Measurements from ENCODE around the gene EPS15. TPM values are rescaled to one million over a fixed set of nuclear protein-coding genes. Genes with fewer than 3 reads are reported as not detected.

EPS15 gene
- total RNA-seq, 1 donor from 2014 or later = 41.6 TPM

- no peak for DNase-seq (ENCODE audit: low read depth, low spot score)
- Mint-ChIP-seq H3K27me3 (ENCODE audit: low read depth) (no peaks in the 10 kb centered on the region), H3K4me3 (no peak overlapping the region), H3K9me3 (no peaks in the 10 kb centered on the region), H3K27ac (ENCODE audit: unreplicated experiment) (peak overlapping the region; percentile 19), H3K36me3 (ENCODE audit: low read depth) (no peaks in the 10 kb centered on the region), H3K4me1 (peaks cover 2% of the 10 kb centered on the region)
- no peak for TF ChIP-seq CTCF (conservative IDR thresholded peaks at IDR 0.05)
Observed at GRCh38 chr1:51311826-51312225, 207.2 kb downstream of the EPS15 start.

- no peak for DNase-seq (ENCODE audit: low read depth, low spot score)
- H3K4me1 Mint-ChIP-seq = no peaks in the 10 kb centered on the region
- H3K36me3 Mint-ChIP-seq (ENCODE audit: low read depth) = no peaks in the 10 kb centered on the region
- no peak overlapping the region for H3K4me3 Mint-ChIP-seq
- H3K27ac Mint-ChIP-seq (ENCODE audit: unreplicated experiment) = no peak overlapping the region
- TF ChIP-seq CTCF (conservative IDR thresholded peaks at IDR 0.05) = no peak
- H3K27me3 Mint-ChIP-seq (ENCODE audit: low read depth) = no peaks in the 10 kb centered on the region
- no peaks in the 10 kb centered on the region for H3K9me3 Mint-ChIP-seq
Observed at GRCh38 chr1:51310871-51311613, 208.0 kb downstream of the EPS15 start.

GRCh38 chr1:51309291-51309690 lies 209.8 kb downstream of the EPS15 start:
- H3K27me3 Mint-ChIP-seq (ENCODE audit: low read depth) = no peaks in the 10 kb centered on the region
- H3K27ac Mint-ChIP-seq (ENCODE audit: unreplicated experiment) = peak overlapping the region; percentile 57
- no peaks in the 10 kb centered on the region for H3K4me1 Mint-ChIP-seq
- H3K36me3 Mint-ChIP-seq (ENCODE audit: low read depth) = no peaks in the 10 kb centered on the region
- TF ChIP-seq CTCF (conservative IDR thresholded peaks at IDR 0.05) = no peak
- no peaks in the 10 kb centered on the region for H3K9me3 Mint-ChIP-seq
- H3K4me3 Mint-ChIP-seq = no peak overlapping the region
- no peak for DNase-seq (ENCODE audit: low read depth, low spot score)

- Mint-ChIP-seq H3K27ac (ENCODE audit: unreplicated experiment) (no peak overlapping the region), H3K36me3 (ENCODE audit: low read depth) (no peaks in the 10 kb centered on the region), H3K4me1 (no peaks in the 10 kb centered on the region), H3K4me3 (no peak overlapping the region), H3K9me3 (no peaks in the 10 kb centered on the region), H3K27me3 (ENCODE audit: low read depth) (no peaks in the 10 kb centered on the region)
- TF ChIP-seq CTCF (conservative IDR thresholded peaks at IDR 0.05) = no peak
- no peak for DNase-seq (ENCODE audit: low read depth, low spot score)
Observed at GRCh38 chr1:51308636-51309035, 210.4 kb downstream of the EPS15 start.

- Mint-ChIP-seq H3K4me3 (no peak overlapping the region), H3K36me3 (ENCODE audit: low read depth) (no peaks in the 10 kb centered on the region), H3K27ac (ENCODE audit: unreplicated experiment) (no peak overlapping the region), H3K9me3 (no peaks in the 10 kb centered on the region), H3K27me3 (ENCODE audit: low read depth) (no peaks in the 10 kb centered on the region), H3K4me1 (no peaks in the 10 kb centered on the region)
- no peak for DNase-seq (ENCODE audit: low read depth, low spot score)
- no peak for TF ChIP-seq CTCF (conservative IDR thresholded peaks at IDR 0.05)
Observed at GRCh38 chr1:51306950-51307349, 212.1 kb downstream of the EPS15 start.

Measured in neural crest cell (in vitro differentiated cells).